ENCODE measurements around the gene SEPSECS. TPM values are rescaled to one million over a fixed set of nuclear protein-coding genes. Genes with fewer than 3 reads are reported as not detected.

SEPSECS gene
- total and polyA plus RNA-seq, 4 donors, result 2.8 to 23.2 (median 7.3) TPM

DNA sequence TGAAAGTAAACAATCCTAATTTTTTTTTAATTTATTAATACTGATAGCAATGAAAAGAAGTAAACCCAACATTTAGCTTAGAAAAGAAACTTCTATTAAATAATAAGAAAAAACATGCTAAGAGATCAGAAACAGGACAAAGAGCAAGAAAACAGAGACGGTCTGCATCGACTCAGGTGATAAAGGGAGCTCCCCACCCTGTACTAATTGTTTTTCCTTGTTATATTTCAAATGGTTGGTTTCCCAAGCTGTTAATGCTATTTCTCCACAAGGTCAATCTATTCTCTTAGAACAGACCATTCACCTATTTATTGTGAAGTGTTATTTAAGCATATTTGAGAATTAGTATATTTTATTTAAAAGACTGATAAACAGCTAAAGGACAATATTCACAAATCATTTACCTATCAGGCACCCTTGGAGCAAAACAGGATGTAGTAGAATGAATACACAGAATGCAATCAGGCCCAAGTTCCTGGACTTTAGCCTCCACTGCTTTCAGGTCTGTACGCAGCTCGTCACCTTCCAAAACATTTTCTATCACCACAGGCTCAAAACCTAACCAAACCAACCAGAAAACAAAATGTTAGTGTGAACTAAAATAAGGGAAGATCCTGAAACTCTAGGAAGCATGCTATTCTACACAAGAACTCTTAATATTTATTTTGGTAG, 5.5 kb downstream of the SEPSECS start:
- H3K4me1 ChIP-seq (ENCODE audit: control insufficient read depth in 5 of 5, insufficient read depth in 5 of 5, low read length in 5 of 5), result peaks cover 0 to 6% (median 0%) of the 10 kb centered on the region in 5 donors
- H3K9me3 ChIP-seq (ENCODE audit: control insufficient read depth in 4 of 4, insufficient read depth in 3 of 4, low read length in 3 of 4), result no peaks in the 10 kb centered on the region
- WGBS, 2 donors, result 94 to 97% methylated on average over 4 of the region's 4 CpGs
- H3K9ac ChIP-seq (ENCODE audit: insufficient read depth in 1 of 2, low read length in 2 of 2), result no peak overlapping the region
- H3K27me3 ChIP-seq (ENCODE audit: control insufficient read depth in 3 of 3, insufficient read depth in 3 of 3, low read length in 2 of 3), result no peaks in the 10 kb centered on the region
- no peak for DNase-seq
- peaks cover 2 to 9% (median 3%) of the 10 kb centered on the region in 4 donors for H3K36me3 ChIP-seq (ENCODE audit: control insufficient read depth in 4 of 4, insufficient read depth in 4 of 4, low read length in 4 of 4)
- TF ChIP-seq, protein P1, sequence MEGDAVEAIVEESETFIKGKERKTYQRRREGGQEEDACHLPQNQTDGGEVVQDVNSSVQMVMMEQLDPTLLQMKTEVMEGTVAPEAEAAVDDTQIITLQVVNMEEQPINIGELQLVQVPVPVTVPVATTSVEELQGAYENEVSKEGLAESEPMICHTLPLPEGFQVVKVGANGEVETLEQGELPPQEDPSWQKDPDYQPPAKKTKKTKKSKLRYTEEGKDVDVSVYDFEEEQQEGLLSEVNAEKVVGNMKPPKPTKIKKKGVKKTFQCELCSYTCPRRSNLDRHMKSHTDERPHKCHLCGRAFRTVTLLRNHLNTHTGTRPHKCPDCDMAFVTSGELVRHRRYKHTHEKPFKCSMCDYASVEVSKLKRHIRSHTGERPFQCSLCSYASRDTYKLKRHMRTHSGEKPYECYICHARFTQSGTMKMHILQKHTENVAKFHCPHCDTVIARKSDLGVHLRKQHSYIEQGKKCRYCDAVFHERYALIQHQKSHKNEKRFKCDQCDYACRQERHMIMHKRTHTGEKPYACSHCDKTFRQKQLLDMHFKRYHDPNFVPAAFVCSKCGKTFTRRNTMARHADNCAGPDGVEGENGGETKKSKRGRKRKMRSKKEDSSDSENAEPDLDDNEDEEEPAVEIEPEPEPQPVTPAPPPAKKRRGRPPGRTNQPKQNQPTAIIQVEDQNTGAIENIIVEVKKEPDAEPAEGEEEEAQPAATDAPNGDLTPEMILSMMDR (IDR thresholded peaks at IDR 0.05; ENCODE audit: control extremely low read depth, extremely low read depth), result no peak
- H3K4me3 ChIP-seq, result no peak overlapping the region
- H3K27ac ChIP-seq (ENCODE audit: low read depth in 1 of 2, low read length in 1 of 2), result no peak overlapping the region
- ATAC-seq (ENCODE audit: insufficient read depth, low FRiP score), result no peak

DNA sequence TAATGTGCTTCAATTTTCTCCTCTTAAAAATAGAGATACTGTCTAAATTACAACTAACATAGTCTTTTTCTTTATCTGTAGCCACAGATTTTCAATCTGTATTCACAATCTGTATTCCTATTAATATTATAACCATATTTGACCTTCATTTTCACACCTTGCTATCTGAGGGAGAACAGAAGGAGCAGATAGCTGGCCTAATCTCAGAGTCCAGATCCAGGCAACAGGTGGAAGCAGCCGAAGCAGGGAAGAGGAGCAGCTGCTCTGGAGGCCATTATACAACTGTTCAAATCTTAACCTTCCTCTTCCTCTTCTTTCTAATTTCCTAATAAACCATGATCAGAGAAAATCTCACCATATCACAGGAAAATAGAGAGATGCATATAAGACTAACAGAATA, 14.2 kb downstream of the SEPSECS start:
- H3K9ac ChIP-seq (ENCODE audit: insufficient read depth in 1 of 2, low read length in 2 of 2), result no peak overlapping the region
- H3K4me1 ChIP-seq (ENCODE audit: control insufficient read depth in 5 of 5, insufficient read depth in 5 of 5, low read length in 5 of 5), result peaks cover 0 to 2% (median 0%) of the 10 kb centered on the region in 5 donors
- ATAC-seq (ENCODE audit: insufficient read depth, low FRiP score) (no peak), DNase-seq (no peak)
- H3K9me3 ChIP-seq (ENCODE audit: control insufficient read depth in 4 of 4, insufficient read depth in 3 of 4, low read length in 3 of 4), result no peaks in the 10 kb centered on the region
- H3K27ac ChIP-seq (ENCODE audit: low read depth in 1 of 2, low read length in 1 of 2), result no peak overlapping the region
- H3K27me3 ChIP-seq (ENCODE audit: control insufficient read depth in 3 of 3, insufficient read depth in 3 of 3, low read length in 2 of 3), result no peaks in the 10 kb centered on the region
- WGBS, 2 donors, result 35 to 64% methylated on average over 1 of the region's 1 CpG
- peaks cover 0 to 11% (median 3%) of the 10 kb centered on the region in 4 donors for H3K36me3 ChIP-seq (ENCODE audit: control insufficient read depth in 4 of 4, insufficient read depth in 4 of 4, low read length in 4 of 4)
- H3K4me3 ChIP-seq, result no peak overlapping the region
- TF ChIP-seq, protein P1 (IDR thresholded peaks at IDR 0.05; ENCODE audit: control extremely low read depth, extremely low read depth), result no peak

DNA sequence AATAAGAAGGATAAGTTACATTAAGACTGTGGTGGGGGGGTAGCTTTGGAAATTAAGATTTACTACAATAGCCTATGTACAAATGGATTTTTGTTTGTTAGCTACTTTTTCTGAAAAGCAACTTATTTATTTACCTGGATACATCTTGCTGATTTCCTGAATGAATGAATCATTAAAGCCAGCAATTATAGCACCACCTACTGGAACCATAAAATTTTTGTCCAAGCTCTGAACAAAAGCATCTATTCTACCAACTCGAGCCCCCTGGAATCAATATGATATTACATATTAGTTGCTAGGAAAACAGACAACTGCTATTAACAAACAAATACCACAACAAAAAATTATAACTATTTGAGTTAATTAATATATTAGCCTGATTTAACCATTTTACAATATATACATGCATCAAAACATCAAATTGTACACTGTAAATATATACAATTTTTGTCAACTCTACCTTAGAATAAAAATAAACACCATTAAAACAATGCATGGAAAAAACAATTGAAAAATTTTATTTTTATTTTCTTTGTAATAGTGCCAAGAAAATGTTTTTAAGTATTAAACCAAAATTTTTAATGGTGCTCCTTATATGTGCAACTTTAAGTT, 15.3 kb downstream of the SEPSECS start:
- TF ChIP-seq, protein P1 (IDR thresholded peaks at IDR 0.05; ENCODE audit: control extremely low read depth, extremely low read depth), result no peak
- Histone ChIP-seq H3K4me1 (ENCODE audit: control insufficient read depth in 5 of 5, insufficient read depth in 5 of 5, low read length in 5 of 5) (peaks cover 0 to 2% (median 0%) of the 10 kb centered on the region in 5 donors), H3K9me3 (ENCODE audit: control insufficient read depth in 4 of 4, insufficient read depth in 3 of 4, low read length in 3 of 4) (no peaks in the 10 kb centered on the region), H3K27ac (ENCODE audit: low read depth in 1 of 2, low read length in 1 of 2) (no peak overlapping the region), H3K36me3 (ENCODE audit: control insufficient read depth in 4 of 4, insufficient read depth in 4 of 4, low read length in 4 of 4) (peaks cover 0 to 13% (median 3%) of the 10 kb centered on the region in 4 donors), H3K9ac (ENCODE audit: insufficient read depth in 1 of 2, low read length in 2 of 2) (no peak overlapping the region), H3K4me3 (no peak overlapping the region), H3K27me3 (ENCODE audit: control insufficient read depth in 3 of 3, insufficient read depth in 3 of 3, low read length in 2 of 3) (no peaks in the 10 kb centered on the region)
- ATAC-seq (ENCODE audit: insufficient read depth, low FRiP score), result no peak
- WGBS, 2 donors, result 12 to 27% methylated on average over 1 of the region's 1 CpG
- DNase-seq, result peak in 2 of 3 donors; percentile 49 to 60

Data from lung (tissue), 12 donors.